ENCODE measurements around the gene TBL1XR1. TPM values are rescaled to one million over a fixed set of nuclear protein-coding genes. Genes with fewer than 3 reads are reported as not detected.

Gene TBL1XR1
- total RNA-seq, 1 donor from 2014 or later: 102 TPM

DNA sequence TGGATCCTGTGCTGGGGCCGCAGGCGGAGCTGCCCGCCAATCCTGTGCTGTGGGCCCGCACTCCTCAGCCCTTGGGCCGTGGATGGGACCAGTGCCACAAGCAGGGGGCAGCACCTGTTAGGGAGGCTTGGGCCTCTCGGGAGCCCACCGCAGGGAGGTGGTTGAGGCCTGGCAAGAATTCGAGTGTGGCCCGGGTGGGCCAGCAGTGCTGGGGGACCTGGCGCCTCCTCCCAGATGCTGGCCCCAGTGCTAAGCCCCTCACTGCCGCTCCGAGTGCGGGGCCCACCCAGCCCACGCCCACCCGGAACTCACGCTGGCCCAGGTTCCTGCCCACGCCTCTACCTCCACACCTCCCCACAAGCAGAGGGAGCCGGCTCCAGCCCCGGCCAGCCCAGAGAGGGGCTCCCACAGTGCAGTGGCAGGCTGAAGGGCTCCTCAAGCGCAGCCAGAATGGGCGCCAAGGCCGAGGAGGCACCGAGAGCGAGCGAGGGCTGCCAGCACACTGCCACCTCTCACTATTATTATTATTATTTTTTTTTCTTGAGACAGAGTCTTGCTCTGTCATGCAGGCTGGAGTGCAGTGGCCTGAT lies 31.4 kb upstream of the TBL1XR1 start:
- Histone ChIP-seq H3K27me3 (ENCODE audit: low read depth) (no peaks in the 10 kb centered on the region), H3K4me1 (no peaks in the 10 kb centered on the region), H3K4me3 (no peak overlapping the region), H3K27ac (replicated peaks) (no peak overlapping the region), H3K36me3 (no peaks in the 10 kb centered on the region), H3K9me3 (replicated peaks) (peaks cover 6% of the 10 kb centered on the region)
- no peak for DNase-seq
- no peak for TF ChIP-seq CTCF (IDR thresholded peaks at IDR 0.05; ENCODE audit: borderline replicate concordance)
- intact Hi-C loops (cut with micrococcal nuclease): no loop called here

DNA sequence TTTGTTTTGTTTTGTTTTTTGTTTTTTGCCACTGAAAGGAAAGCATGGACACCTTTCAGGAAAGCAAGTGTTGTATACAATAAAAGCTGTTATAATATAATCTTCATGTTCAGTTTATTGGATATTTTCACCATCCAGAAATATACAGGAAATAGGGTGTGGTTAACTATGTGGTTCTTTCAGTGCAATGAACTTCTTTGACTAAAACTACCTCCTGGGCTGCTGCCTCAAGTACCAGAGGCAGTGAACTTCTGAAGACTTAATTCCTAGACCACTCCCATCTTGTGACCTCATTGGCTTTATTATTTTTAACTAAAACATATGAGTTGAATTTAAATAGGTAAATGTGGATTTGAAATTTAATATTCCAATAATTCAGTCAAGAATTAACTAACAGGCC lies 27.1 kb upstream of the TBL1XR1 start:
- Histone ChIP-seq H3K36me3 (no peaks in the 10 kb centered on the region), H3K9me3 (replicated peaks) (peaks cover 6% of the 10 kb centered on the region), H3K4me3 (no peak overlapping the region), H3K27ac (replicated peaks) (no peak overlapping the region), H3K27me3 (ENCODE audit: low read depth) (no peaks in the 10 kb centered on the region), H3K4me1 (no peaks in the 10 kb centered on the region)
- DNase-seq: no peak
- TF ChIP-seq CTCF (IDR thresholded peaks at IDR 0.05; ENCODE audit: borderline replicate concordance): no peak
- intact Hi-C loops (cut with micrococcal nuclease): no loop called here

DNA sequence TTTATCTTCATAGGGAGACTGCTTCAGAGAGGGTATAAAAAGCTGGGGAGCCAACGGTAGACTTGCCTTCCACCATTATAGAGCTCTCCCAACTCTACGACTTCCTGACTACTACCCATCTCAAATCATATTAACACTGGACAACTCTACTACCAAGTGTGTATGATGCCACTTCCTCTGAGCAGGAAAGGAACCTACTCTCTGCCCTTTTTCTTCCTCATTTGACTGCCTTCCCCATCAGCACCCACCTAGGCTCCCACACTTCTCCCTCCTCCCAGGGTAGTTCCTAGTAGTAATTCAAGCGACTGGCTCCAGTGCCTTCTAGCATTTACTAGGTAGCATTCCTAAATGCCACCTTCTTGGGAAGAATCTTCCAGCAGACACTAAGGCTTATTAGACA lies 24.5 kb upstream of the TBL1XR1 start:
- Histone ChIP-seq H3K4me1 (no peaks in the 10 kb centered on the region), H3K27me3 (ENCODE audit: low read depth) (no peaks in the 10 kb centered on the region), H3K4me3 (no peak overlapping the region), H3K27ac (replicated peaks) (no peak overlapping the region), H3K9me3 (replicated peaks) (no peaks in the 10 kb centered on the region), H3K36me3 (no peaks in the 10 kb centered on the region)
- intact Hi-C loops (cut with micrococcal nuclease): no loop called here
- TF ChIP-seq CTCF (IDR thresholded peaks at IDR 0.05; ENCODE audit: borderline replicate concordance): no peak
- no peak for DNase-seq

- H3K27ac ChIP-seq (replicated peaks): no peak overlapping the region
- no peaks in the 10 kb centered on the region for H3K4me1 ChIP-seq
- intact Hi-C loops (cut with micrococcal nuclease): no loop called here
- H3K27me3 ChIP-seq (ENCODE audit: low read depth): no peaks in the 10 kb centered on the region
- DNase-seq: no peak
- H3K36me3 ChIP-seq: no peaks in the 10 kb centered on the region
- no peak for TF ChIP-seq CTCF (IDR thresholded peaks at IDR 0.05; ENCODE audit: borderline replicate concordance)
- H3K4me3 ChIP-seq: no peak overlapping the region
- no peaks in the 10 kb centered on the region for H3K9me3 ChIP-seq (replicated peaks)
Measured at GRCh38 chr3:177220136-177220974, 23.1 kb upstream of the TBL1XR1 start.

GRCh38 chr3:177213801-177214535 lies 16.7 kb upstream of the TBL1XR1 start:
- Histone ChIP-seq H3K9me3 (replicated peaks) (no peaks in the 10 kb centered on the region), H3K4me3 (no peak overlapping the region), H3K27ac (replicated peaks) (no peak overlapping the region), H3K4me1 (no peaks in the 10 kb centered on the region), H3K27me3 (ENCODE audit: low read depth) (no peaks in the 10 kb centered on the region), H3K36me3 (no peaks in the 10 kb centered on the region)
- intact Hi-C loops (cut with micrococcal nuclease): no loop called here
- TF ChIP-seq CTCF (IDR thresholded peaks at IDR 0.05; ENCODE audit: borderline replicate concordance): no peak
- DNase-seq: no peak

All from left ventricle myocardium inferior (tissue), 1 donor.